EH (cell line): ENCODE data around the gene ATL3.
"Not testable (repeated sequence)": the region's sequence is repeated elsewhere in the genome, so short reads cannot be mapped to it uniquely, and the experiment has no call there.

Source experiments
- DNase-seq: peaks from one replicate; pipeline ENCODE4 v3.0.0-alpha.2; 2015; ENCODE audit warnings: low read depth

The ATL3 gene

GRCh38 chr11:63619967-63620366 is 51.2 kb downstream of the ATL3 start:
- DNase-seq, result no peak

- not testable (repeated sequence) for DNase-seq
These were observed 53.5 kb downstream of the ATL3 start for GRCh38 chr11:63617686-63618085.

GRCh38 chr11:63616953-63617352 is 54.2 kb downstream of the ATL3 start:
- DNase-seq, result no peak

- DNase-seq, result peak; percentile 53
These were observed 57.0 kb downstream of the ATL3 start, which contains the start of gene PLAAT3 for GRCh38 chr11:63614136-63614671. Gene PLAAT3 (minus strand): TSS chr11:63614433. CDS start chr11:63614014, 419 bp downstream.

- peak; percentile 32 for DNase-seq
These were observed 57.5 kb downstream of the ATL3 start for GRCh38 chr11:63613517-63614135.

GRCh38 chr11:63612181-63612580 is 59.0 kb downstream of the ATL3 start:
- no peak for DNase-seq

GRCh38 chr11:63611395-63611747 is 59.8 kb downstream of the ATL3 start:
- DNase-seq, result no peak

GRCh38 chr11:63610604-63611394 is 60.4 kb downstream of the ATL3 start:
- no peak for DNase-seq

- no peak for DNase-seq
These were observed 61.1 kb downstream of the ATL3 start for GRCh38 chr11:63609971-63610580.

- no peak for DNase-seq
These were observed 61.6 kb downstream of the ATL3 start for GRCh38 chr11:63609536-63609935.

- DNase-seq, result peak; percentile 85
These were observed 62.5 kb downstream of the ATL3 start for GRCh38 chr11:63608353-63609345.

- no peak for DNase-seq
These were observed 68.0 kb downstream of the ATL3 start for GRCh38 chr11:63603180-63603518.

- DNase-seq, result peak; percentile 76
These were observed 68.6 kb downstream of the ATL3 start for GRCh38 chr11:63602290-63603179.

- peak; percentile 92 for DNase-seq
These were observed 71.7 kb downstream of the ATL3 start for GRCh38 chr11:63599211-63600122.

GRCh38 chr11:63598556-63598955 is 72.6 kb downstream of the ATL3 start:
- DNase-seq, result no peak

GRCh38 chr11:63595296-63595695 is 75.9 kb downstream of the ATL3 start:
- DNase-seq, result peak; percentile 39

GRCh38 chr11:63592975-63593395 is 78.2 kb downstream of the ATL3 start:
- peak; percentile 54 for DNase-seq

- DNase-seq, result no peak
These were observed 81.0 kb downstream of the ATL3 start for GRCh38 chr11:63590024-63590788.

- no peak for DNase-seq
These were observed 82.2 kb downstream of the ATL3 start for GRCh38 chr11:63589000-63589399.
